Neuron (in vitro differentiated cells): ENCODE data around the gene GALNT5.
"Not testable (repeated sequence)": the region's sequence is repeated elsewhere in the genome, so short reads cannot be mapped to it uniquely, and the experiment has no call there.

Source experiments
- H2AFZ ChIP-seq: one replicate; pipeline ENCODE4 v1.6.1; 2013; ENCODE audit warnings: low read depth, mild to moderate bottlenecking, inconsistent platforms, low read length, moderate library complexity
- H3K27me3 ChIP-seq: one replicate; pipeline ENCODE4 v1.6.1; 2013; ENCODE audit warnings: low read length; ENCODE audit not compliant: insufficient read depth
- H3K36me3 ChIP-seq: one replicate; pipeline ENCODE4 v1.6.1; 2013; ENCODE audit warnings: low read length; ENCODE audit not compliant: insufficient read depth
- H3K4me1 ChIP-seq: one replicate; pipeline ENCODE4 v1.6.1; 2013; ENCODE audit warnings: low read length; ENCODE audit not compliant: insufficient read depth
- H3K4me3 ChIP-seq: 2 replicates; pipeline ENCODE4 v1.5.1; 2013; ENCODE audit warnings: mild to moderate bottlenecking, low read length, moderate library complexity
- H3K9me3 ChIP-seq: one replicate; pipeline ENCODE4 v1.6.1; 2013; ENCODE audit warnings: low read length

GALNT5 gene

DNA sequence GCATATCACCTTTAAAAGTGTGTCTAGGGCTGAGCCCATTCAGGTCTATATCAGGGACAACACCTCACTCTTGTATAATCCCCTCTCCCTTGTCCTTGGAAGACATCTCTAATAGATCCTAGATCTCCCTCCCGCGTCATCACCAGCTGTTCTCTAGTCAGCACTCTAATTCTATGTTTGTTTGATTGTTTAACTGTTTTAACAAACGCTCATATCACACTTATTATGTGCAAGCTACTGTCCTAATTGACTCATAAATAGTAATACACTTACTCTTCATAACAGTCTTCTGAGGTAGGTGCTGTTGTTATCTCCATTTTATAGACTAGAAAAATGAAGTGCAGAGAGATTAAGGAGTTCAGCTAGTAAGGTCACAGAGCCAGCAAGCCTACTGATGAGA lies 69.7 kb downstream of the GALNT5 start:
- H3K4me3 ChIP-seq = no peak overlapping the region
- peaks cover 2% of the 10 kb centered on the region for H3K27me3 ChIP-seq
- no peak overlapping the region for H2AFZ ChIP-seq
- H3K9me3 ChIP-seq = no peaks in the 10 kb centered on the region
- no peaks in the 10 kb centered on the region for H3K36me3 ChIP-seq
- peaks cover 6% of the 10 kb centered on the region for H3K4me1 ChIP-seq

- Histone ChIP-seq H2AFZ (no peak overlapping the region), H3K4me1 (peaks cover 6% of the 10 kb centered on the region), H3K4me3 (no peak overlapping the region), H3K9me3 (no peaks in the 10 kb centered on the region), H3K36me3 (no peaks in the 10 kb centered on the region), H3K27me3 (peaks cover 2% of the 10 kb centered on the region)
Measured at GRCh38 chr2:157327621-157328500, 70.4 kb downstream of the GALNT5 start.

GRCh38 chr2:157329524-157329923 lies 72.0 kb downstream of the GALNT5 start:
- H3K4me1 ChIP-seq = peaks cover 6% of the 10 kb centered on the region
- no peaks in the 10 kb centered on the region for H3K9me3 ChIP-seq
- no peaks in the 10 kb centered on the region for H3K36me3 ChIP-seq
- no peak overlapping the region for H2AFZ ChIP-seq
- peaks cover 2% of the 10 kb centered on the region for H3K27me3 ChIP-seq
- no peak overlapping the region for H3K4me3 ChIP-seq

DNA sequence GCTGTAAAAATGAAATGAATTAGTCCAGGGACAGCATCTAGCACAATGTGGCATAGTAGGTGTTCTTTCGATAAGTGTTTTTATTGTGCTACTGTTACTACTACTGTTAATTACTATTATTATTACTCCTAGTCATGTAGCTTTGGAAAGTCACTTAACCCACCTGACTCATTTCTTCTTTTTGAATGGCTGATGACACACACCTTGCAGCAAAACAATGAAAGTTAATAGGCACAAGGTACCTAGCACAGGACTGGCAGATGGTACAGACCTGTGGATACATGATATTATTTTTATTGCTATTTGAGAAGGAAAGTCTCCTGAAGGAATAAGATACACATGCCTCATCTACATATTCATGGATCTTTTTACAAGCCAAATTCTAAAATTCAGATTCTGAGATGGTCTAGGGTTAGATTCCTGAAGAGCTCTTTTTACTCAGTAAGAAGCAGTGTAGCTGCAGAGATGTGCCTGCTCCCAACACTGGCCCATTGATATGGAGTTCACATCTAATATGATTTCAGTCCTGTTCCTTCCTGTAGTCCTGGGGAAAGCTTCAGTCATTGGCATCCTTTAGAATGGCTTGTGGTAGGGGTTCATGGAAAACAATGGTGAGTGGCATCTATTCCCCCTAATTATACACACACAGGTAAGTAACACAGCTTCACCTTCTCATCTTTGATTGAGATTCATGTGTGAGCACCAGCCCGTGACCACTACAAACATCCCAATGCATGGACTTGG lies 76.0 kb downstream of the GALNT5 start:
- no peak overlapping the region for H3K4me3 ChIP-seq

GRCh38 chr2:157334335-157334734 lies 76.8 kb downstream of the GALNT5 start:
- H2AFZ ChIP-seq = no peak overlapping the region
- H3K4me3 ChIP-seq = no peak overlapping the region
- H3K9me3 ChIP-seq = no peaks in the 10 kb centered on the region
- H3K4me1 ChIP-seq = no peaks in the 10 kb centered on the region
- peaks cover 1% of the 10 kb centered on the region for H3K27me3 ChIP-seq
- H3K36me3 ChIP-seq = no peaks in the 10 kb centered on the region

More for the DNA sequence above, 76.0 kb downstream of the GALNT5 start:
- peaks cover 2% of the 10 kb centered on the region for H3K27me3 ChIP-seq
- H3K36me3 ChIP-seq = no peaks in the 10 kb centered on the region
- no peaks in the 10 kb centered on the region for H3K4me1 ChIP-seq
- H3K9me3 ChIP-seq = no peaks in the 10 kb centered on the region
- H2AFZ ChIP-seq = no peak overlapping the region

DNA sequence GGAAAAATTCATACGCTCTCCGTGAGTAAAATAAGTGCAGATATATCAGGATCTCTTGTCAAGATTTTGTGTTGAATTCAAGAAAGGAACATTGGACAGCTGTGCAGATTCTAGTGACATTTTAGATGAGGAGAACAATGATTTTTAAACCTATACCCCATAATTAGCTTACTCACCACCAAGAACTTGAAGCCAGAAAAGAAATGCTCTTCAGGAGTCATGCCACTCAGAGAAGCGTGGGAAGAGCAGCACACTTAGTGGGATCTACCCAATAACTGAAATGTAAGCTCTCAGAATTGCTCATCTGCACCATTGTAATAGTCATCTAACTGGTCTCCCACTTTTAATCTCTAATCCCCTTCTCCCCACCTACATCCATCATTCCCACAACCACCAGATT lies 77.3 kb downstream of the GALNT5 start:
- no peak overlapping the region for H2AFZ ChIP-seq
- H3K36me3 ChIP-seq = no peaks in the 10 kb centered on the region
- H3K4me1 ChIP-seq = no peaks in the 10 kb centered on the region
- no peaks in the 10 kb centered on the region for H3K27me3 ChIP-seq
- H3K9me3 ChIP-seq = no peaks in the 10 kb centered on the region
- no peak overlapping the region for H3K4me3 ChIP-seq

GRCh38 chr2:157336137-157337010 lies 78.9 kb downstream of the GALNT5 start:
- Histone ChIP-seq H3K4me3 (no peak overlapping the region), H3K4me1 (no peaks in the 10 kb centered on the region), H2AFZ (no peak overlapping the region), H3K27me3 (no peaks in the 10 kb centered on the region), H3K36me3 (no peaks in the 10 kb centered on the region), H3K9me3 (no peaks in the 10 kb centered on the region)

DNA sequence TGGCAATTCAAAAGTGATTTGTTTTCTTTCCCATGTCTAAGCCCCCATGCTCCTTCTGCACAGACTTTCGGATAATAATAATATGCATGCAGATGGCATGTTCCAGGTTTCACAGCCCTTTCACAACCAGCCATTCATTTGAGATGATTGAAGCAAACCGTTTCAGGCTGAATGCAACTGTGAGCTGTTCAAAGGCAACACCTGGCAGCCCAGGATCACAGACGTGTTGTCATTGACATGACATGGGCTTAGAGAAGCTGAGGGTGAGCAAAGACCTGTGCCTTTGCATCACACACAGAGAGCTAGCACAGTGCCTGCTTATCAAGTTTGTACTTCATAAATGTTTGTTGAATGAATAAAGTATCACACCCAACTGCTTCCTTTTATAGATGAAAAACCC lies 80.5 kb downstream of the GALNT5 start:
- Histone ChIP-seq H3K4me3 (no peak overlapping the region), H3K4me1 (no peaks in the 10 kb centered on the region), H3K27me3 (no peaks in the 10 kb centered on the region), H3K9me3 (no peaks in the 10 kb centered on the region), H2AFZ (no peak overlapping the region), H3K36me3 (no peaks in the 10 kb centered on the region)

GRCh38 chr2:157339965-157340655 lies 82.6 kb downstream of the GALNT5 start:
- Histone ChIP-seq H3K9me3 (no peaks in the 10 kb centered on the region), H2AFZ (no peak overlapping the region), H3K27me3 (no peaks in the 10 kb centered on the region), H3K4me1 (no peaks in the 10 kb centered on the region), H3K4me3 (no peak overlapping the region), H3K36me3 (no peaks in the 10 kb centered on the region)

DNA sequence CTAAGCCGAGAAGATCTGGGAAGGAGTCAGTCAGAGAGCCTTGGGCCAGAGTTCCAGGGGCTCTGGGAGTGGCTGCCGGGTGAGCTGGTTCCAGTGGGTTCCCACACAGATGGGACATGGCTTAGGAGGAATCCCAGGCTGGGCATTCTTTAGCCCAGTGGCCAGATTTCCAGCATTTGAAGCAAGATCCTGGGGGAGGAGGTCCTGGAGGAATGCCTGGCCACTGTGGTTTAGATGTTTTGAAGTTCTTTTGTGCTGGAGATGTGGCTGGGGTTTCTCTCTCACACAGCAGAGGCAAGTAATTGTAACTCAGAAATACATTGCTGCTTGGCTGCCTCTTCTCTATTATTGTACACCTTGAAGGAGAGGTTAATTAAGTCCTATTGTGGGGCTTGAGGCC lies 83.9 kb downstream of the GALNT5 start:
- not testable (repeated sequence) for H3K36me3 ChIP-seq, H3K4me1 ChIP-seq, H3K4me3 ChIP-seq, H3K27me3 ChIP-seq, H3K9me3 ChIP-seq, H2AFZ ChIP-seq

DNA sequence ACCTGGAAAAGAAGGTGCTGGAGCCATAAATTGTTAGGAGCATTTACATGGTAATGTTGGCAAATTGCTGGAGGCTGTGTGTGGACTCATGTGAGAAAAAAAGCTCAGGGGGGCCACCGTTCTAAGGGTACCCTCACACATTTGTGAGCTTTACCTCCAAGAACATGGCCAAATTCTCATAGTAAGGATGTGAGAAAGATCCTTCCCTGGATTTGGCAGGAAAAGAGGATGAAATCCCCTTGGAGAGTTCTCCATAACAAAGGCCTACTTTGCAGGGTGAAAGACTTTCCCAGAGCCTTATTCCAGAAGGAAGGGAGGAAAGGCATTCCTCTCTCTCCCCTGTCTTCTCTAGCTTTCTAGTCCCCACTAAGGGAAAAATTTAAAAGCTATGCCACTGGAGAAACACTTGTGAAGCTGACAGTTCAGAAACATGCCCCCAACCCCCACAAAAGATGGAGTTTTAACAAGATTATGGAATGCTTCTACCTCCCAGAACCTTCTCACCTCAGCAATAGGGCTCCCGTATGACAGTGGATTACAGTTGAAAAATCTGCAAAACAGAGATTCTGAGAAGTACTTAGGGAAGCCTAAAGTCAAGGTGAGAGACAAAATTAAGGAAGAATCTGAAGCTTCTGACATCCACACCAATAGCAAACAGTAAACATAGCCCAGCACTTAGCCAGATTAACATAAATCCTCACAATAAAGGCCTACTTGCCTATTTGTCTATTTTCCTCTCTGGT lies 88.3 kb downstream of the GALNT5 start:
- Histone ChIP-seq H3K36me3 (no peaks in the 10 kb centered on the region), H3K27me3 (no peaks in the 10 kb centered on the region), H3K4me3 (no peak overlapping the region), H3K9me3 (no peaks in the 10 kb centered on the region), H3K4me1 (no peaks in the 10 kb centered on the region), H2AFZ (no peak overlapping the region)

GRCh38 chr2:157348291-157348921 lies 90.9 kb downstream of the GALNT5 start:
- no peaks in the 10 kb centered on the region for H3K27me3 ChIP-seq
- no peak overlapping the region for H3K4me3 ChIP-seq
- H3K9me3 ChIP-seq = no peaks in the 10 kb centered on the region
- H2AFZ ChIP-seq = no peak overlapping the region
- H3K4me1 ChIP-seq = no peaks in the 10 kb centered on the region
- H3K36me3 ChIP-seq = no peaks in the 10 kb centered on the region
